NCI-H774 (cell line): Measurements from ENCODE around the gene GAD2.

Experiments
- DNase-seq: peaks from one replicate; lab custom pipeline; 2025; lab: John Stamatoyannopoulos, UW

The GAD2 gene

DNA sequence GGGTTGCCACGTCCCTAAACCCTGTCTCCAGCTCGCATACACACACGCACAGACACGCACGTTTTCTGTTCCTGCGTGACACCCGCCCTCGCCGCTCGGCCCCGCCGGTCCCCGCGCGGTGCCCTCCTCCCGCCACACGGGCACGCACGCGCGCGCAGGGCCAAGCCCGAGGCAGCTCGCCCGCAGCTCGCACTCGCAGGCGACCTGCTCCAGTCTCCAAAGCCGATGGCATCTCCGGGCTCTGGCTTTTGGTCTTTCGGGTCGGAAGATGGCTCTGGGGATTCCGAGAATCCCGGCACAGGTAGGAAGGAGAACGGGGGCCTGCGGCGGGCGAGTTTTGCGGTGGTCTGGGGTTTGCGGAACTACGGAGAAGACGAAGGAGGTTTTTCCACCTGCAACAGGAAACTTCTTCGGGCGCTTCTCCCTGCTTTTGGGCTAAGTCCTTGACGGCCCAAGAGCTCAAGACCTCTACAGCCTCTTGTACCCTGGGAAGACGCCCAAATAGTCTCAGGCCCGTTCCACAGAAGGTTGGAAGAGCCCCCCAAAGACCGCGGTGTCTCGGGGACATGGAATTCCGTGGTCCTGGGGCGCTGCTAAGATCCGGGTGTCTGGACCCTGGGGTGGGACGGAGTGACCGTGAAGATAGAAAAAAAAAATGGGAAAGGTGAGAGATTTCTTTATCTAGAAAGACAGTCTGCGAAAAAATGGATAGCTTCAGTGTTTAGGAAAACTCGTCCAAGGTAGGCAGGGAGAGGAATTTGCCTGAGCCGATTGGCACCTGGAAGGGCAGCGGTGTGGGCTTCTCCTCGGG is at the start of gene GAD2:
Gene GAD2, plus strand, starts transcription at position 190 of the 811 bp plus-strand sequence. Its CDS starts 36 bp downstream, at position 226.
- peak; percentile 15 for DNase-seq

GRCh38 chr10:26169466-26169865 is 47.1 kb upstream of the GAD2 start:
- DNase-seq, result no peak

GRCh38 chr10:26172131-26172530 is 44.4 kb upstream of the GAD2 start:
- DNase-seq, result no peak

- DNase-seq, result no peak
These were observed 42.7 kb upstream of the GAD2 start for GRCh38 chr10:26173837-26174236.

- DNase-seq, result no peak
These were observed 39.2 kb upstream of the GAD2 start for GRCh38 chr10:26177341-26177740.

- no peak for DNase-seq
These were observed 22.3 kb upstream of the GAD2 start for GRCh38 chr10:26194275-26194674.

GRCh38 chr10:26197248-26197647 is 19.3 kb upstream of the GAD2 start:
- DNase-seq, result no peak

DNA sequence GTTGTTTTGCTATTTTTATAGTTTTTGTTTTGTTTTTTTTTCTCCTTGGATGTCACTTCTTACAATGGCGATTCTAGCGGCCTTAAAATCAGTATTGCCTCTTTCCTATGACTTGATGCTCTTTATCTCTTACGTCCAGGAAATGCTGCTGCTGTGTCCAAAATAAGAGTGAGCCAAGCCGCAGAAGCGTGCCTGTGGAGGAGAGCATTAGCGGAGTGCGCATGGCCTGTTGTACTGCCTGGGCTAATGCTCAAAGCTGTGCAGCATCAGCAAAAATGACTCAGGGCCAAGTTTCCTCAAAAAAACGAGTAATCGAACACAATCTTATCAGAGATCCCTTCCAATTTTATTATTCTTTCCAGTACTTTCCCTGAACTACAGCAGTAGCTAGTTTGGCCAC is 18.5 kb upstream of the GAD2 start:
- no peak for DNase-seq

GRCh38 chr10:26199841-26200240 is 16.7 kb upstream of the GAD2 start:
- no peak for DNase-seq

- DNase-seq, result no peak
These were observed 11.4 kb upstream of the GAD2 start for GRCh38 chr10:26205223-26205622.

- DNase-seq, result no peak
These were observed 4.7 kb upstream of the GAD2 start for GRCh38 chr10:26211781-26212444.

DNA sequence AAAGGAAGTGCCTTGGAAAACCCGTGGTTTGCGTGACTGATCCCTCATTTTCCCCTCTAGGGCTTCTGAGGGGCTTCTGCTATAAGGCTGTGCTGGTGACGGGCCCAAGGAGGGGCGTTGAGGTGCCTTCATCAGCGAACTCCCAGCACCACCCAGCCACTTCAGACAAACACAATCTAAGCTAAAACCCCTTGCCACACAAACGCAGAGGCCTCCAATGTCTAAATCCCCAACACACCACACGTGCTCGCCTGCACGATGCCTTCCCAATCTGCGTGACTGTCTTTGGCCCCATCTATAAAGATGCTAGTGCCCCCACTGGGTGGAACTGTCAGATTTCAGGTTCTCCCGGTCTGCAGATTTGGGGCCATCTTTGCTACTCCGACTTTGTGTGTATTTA is 4.1 kb upstream of the GAD2 start:
- DNase-seq, result no peak

DNA sequence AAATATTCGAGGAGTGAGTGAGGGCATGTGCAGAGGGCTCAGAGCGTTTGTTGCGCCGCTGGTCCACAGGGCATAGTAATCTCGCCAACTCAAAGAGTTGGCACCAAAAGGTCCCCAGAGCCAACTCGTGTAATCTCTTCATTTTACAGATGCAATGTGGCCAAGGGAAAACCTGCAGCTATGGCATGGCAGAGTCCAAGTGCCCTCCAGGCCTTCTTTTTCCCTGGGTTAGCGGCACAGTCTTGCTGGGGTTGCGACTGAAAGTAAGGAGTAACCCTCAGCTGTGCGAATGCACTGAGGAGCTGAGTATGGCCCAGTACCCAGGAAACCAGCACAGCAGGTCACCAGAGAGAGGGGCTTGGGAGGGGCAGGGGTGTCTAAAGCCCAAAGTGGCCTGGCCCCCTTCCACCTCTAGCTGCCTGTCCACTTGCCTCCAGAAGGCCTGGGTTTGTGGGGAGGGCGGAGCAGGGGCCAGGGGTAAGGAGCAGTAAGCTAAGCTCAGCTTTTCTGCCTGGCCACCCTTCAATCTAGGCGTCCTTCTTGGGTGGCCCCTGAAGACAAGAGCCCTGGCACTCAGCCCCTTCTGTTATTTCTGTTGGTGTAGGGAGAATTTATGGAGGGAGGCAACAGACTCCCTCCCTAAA is 3.3 kb upstream of the GAD2 start:
- no peak for DNase-seq

GRCh38 chr10:26214004-26214403 is 2.6 kb upstream of the GAD2 start:
- DNase-seq, result peak; percentile 79

GRCh38 chr10:26214551-26215395 is 1.8 kb upstream of the GAD2 start:
- DNase-seq, result no peak

GRCh38 chr10:26215396-26215934 is 1.1 kb upstream of the GAD2 start:
- DNase-seq, result peak; percentile 46

- DNase-seq, result peak; percentile 56
These were observed 514 bp upstream of the GAD2 start for GRCh38 chr10:26215935-26216584.

GRCh38 chr10:26217396-26218086 is 967 bp downstream of the GAD2 start:
- no peak for DNase-seq

DNA sequence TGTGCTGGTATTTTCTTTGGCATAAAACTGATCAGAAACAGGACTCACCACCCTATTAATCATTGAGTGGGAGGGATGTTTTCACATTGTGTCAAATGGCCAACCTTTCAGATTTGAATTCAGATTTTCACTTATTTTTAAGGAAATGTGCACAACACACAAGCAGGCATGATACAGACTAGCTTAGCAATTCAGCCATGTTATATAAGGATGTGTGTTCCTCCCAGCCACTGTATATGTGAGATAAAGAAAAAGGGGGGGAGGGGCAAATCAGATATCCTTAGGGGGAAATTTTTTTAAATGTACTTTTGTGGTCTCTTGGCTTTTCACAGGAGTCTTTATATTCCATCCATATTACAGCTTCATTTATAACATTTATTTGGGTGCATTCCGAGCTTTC is 3.1 kb downstream of the GAD2 start:
- no peak for DNase-seq

- DNase-seq, result no peak
These were observed 4.3 kb downstream of the GAD2 start for GRCh38 chr10:26220901-26221300.

- no peak for DNase-seq
These were observed 5.0 kb downstream of the GAD2 start for GRCh38 chr10:26221541-26221940.
